HEK293 (cell line): Measurements from ENCODE around the gene LAD1.

Experiments used
- CTCF ChIP-seq: fragments of 450-650 bp; formaldehyde crosslinking; IDR thresholded peaks from 2 replicates; pipeline ENCODE4 v1.5.1; 2016; ENCODE audit warnings: missing biosample characterization, missing genetic modification characterization
- PATZ1 ChIP-seq: fragments of 450-650 bp; formaldehyde crosslinking; IDR thresholded peaks from 2 replicates; pipeline ENCODE4 v1.5.1; 2016; ENCODE audit warnings: missing biosample characterization, missing genetic modification characterization
- SETDB1 ChIP-seq: IDR thresholded peaks from one replicate; pipeline ENCODE4 v1.6.1; 2017; ENCODE audit warnings: mild to moderate bottlenecking, low read length, moderate library complexity, mixed read lengths; ENCODE audit not compliant: insufficient read length
- YY1 ChIP-seq: fragments of 450-650 bp; formaldehyde crosslinking; IDR thresholded peaks from 2 replicates; pipeline ENCODE4 v1.5.1; 2018; ENCODE audit warnings: missing biosample characterization, missing genetic modification characterization
- ZNF114 ChIP-seq: fragments of 450-650 bp; formaldehyde crosslinking; IDR thresholded peaks from 2 replicates; pipeline ENCODE4 v1.5.0; 2017; ENCODE audit warnings: missing biosample characterization, missing genetic modification characterization
- ZNF146 ChIP-seq: fragments of 450-650 bp; formaldehyde crosslinking; IDR thresholded peaks from 2 replicates; pipeline ENCODE4 v1.5.1; 2016; ENCODE audit warnings: missing biosample characterization, missing genetic modification characterization
- ZNF174 ChIP-seq: fragments of 450-650 bp; formaldehyde crosslinking; IDR thresholded peaks from 2 replicates; pipeline ENCODE4 v1.5.0; 2017; ENCODE audit warnings: missing biosample characterization, mild to moderate bottlenecking, missing genetic modification characterization
- ZNF24 ChIP-seq: fragments of 450-650 bp; formaldehyde crosslinking; IDR thresholded peaks from 2 replicates; pipeline ENCODE4 v1.5.1; 2016; ENCODE audit warnings: missing biosample characterization, missing genetic modification characterization
- ZNF266 ChIP-seq: fragments of 450-650 bp; formaldehyde crosslinking; IDR thresholded peaks from 2 replicates; pipeline ENCODE4 v1.5.1; 2016; ENCODE audit warnings: missing biosample characterization, missing genetic modification characterization, low read depth
- ZNF501 ChIP-seq: fragments of 450-650 bp; formaldehyde crosslinking; IDR thresholded peaks from 2 replicates; pipeline ENCODE4 v1.5.1; 2016; ENCODE audit warnings: missing biosample characterization, missing genetic modification characterization
- ZNF768 ChIP-seq: fragments of 450-650 bp; formaldehyde crosslinking; IDR thresholded peaks from 2 replicates; pipeline ENCODE4 v1.5.1; 2018; ENCODE audit warnings: missing biosample characterization, mild to moderate bottlenecking, missing genetic modification characterization

- TF ChIP-seq ZNF768 (tag by site-specific recombination): no peak
- no peak for TF ChIP-seq CTCF (tag by site-specific recombination)
- TF ChIP-seq ZNF114 (tag by site-specific recombination): no peak
- TF ChIP-seq ZNF501: no peak
- no peak for TF ChIP-seq ZNF24
- TF ChIP-seq PATZ1 (tag by site-specific recombination): no peak
- TF ChIP-seq ZNF174 (tag by site-specific recombination): no peak
- no peak for TF ChIP-seq SETDB1
- TF ChIP-seq YY1 (tag by site-specific recombination): no peak
- no peak for TF ChIP-seq ZNF146
- no peak for TF ChIP-seq ZNF266 (tag by site-specific recombination)
Observed at GRCh38 chr1:201418461-201418860, 19.3 kb upstream of the LAD1 start.
